SU-DHL-6 (cell line): ENCODE data around the gene PCP4L1.

Source experiments
- CTCF ChIP-seq: fragments of 200-600 bp; sonication (generic); IDR thresholded peaks from one replicate; pipeline ENCODE4 v1.5.1; 2017; ENCODE audit warnings: antibody characterized with exemption, mild to moderate bottlenecking, low read length, moderate library complexity; ENCODE audit not compliant: insufficient read depth, poor library complexity, severe bottlenecking
- EZH2phosphoT487 ChIP-seq: fragments of 200-600 bp; sonication (generic), shearing (Covaris generic); conservative IDR thresholded peaks from 2 replicates; pipeline ENCODE4 v1.6.1; 2018; ENCODE audit warnings: mild to moderate bottlenecking, antibody characterized with exemption, low read length, moderate library complexity, mixed read lengths

DNA sequence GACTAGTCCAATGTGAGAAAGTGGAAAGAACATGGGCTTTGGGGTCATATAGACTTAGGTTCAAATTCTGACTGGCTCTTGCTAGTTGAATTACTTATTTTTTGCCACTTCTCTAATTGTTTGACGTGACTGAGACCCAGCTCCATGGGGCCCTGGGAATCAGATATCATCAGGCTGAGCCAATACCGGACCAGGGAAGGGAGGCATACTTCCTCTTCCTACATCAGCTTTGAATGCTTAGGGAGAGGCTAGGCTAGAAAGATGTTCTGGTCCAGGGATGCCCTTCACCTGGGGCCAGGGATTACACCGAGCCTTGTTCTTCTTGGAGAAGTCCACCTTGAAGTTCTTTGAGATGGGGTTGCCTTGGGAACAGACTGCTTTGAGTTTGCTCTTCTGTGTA lies 16.9 kb upstream of the PCP4L1 start:
- TF ChIP-seq EZH2phosphoT487 (no peak), CTCF (no peak)
